ENCODE measurements around the gene CAPN5. TPM values are rescaled to one million over a fixed set of nuclear protein-coding genes. Genes with fewer than 3 reads are reported as not detected.

The CAPN5 gene
- total and polyA plus RNA-seq, 2 experiments from 2014 or later, result 18.3 to 22.4 TPM

- Histone ChIP-seq H3K36me3 (ENCODE audit: low read depth) (no peaks in the 10 kb centered on the region), H3K4me3 (no peak overlapping the region), H3K27ac (no peak overlapping the region), H3K27me3 (replicated peaks; ENCODE audit: insufficient read depth) (no peaks in the 10 kb centered on the region), H3K79me2 (ENCODE audit: insufficient read depth) (no peaks in the 10 kb centered on the region), H3F3A (ENCODE audit: insufficient read depth) (no peaks in the 10 kb centered on the region), H4K20me1 (ENCODE audit: insufficient read depth) (no peaks in the 10 kb centered on the region), H3K9me3 (ENCODE audit: low read depth) (no peaks in the 10 kb centered on the region), H2AFZ (no peak overlapping the region), H3K9ac (no peak overlapping the region), H3K9me2 (ENCODE audit: insufficient read depth) (no peaks in the 10 kb centered on the region), H3K4me1 (ENCODE audit: insufficient read depth) (peaks cover 4% of the 10 kb centered on the region; the same call in 1 of the 2 replicates), H3K4me2 (ENCODE audit: unreplicated experiment) (no peak overlapping the region)
- WGBS, 2 experiments (ENCODE audit: low coverage in 1 of 2, low lambda C conversion rate in 2 of 2, missing lambda C conversion rate in 2 of 2), result 94 to 99% methylated on average over 8 of the region's 8 CpGs
- in situ Hi-C loops (cut with MboI), result loop anchor here (10.0 kb wide), 1 partner anchor 431 kb away; no protein-coding TSS in a partner anchor
- TF ChIP-seq EZH2 (IDR thresholded peaks at IDR 0.05; ENCODE audit: insufficient read depth, poor library complexity, severe bottlenecking) (no peak), EZH2phosphoT487 (IDR thresholded peaks at IDR 0.05; ENCODE audit: insufficient read depth, low read depth) (no peak)
- no peak for DNase-seq
Measured at GRCh38 chr11:77123591-77123990, 56.8 kb downstream of the CAPN5 start.

DNA sequence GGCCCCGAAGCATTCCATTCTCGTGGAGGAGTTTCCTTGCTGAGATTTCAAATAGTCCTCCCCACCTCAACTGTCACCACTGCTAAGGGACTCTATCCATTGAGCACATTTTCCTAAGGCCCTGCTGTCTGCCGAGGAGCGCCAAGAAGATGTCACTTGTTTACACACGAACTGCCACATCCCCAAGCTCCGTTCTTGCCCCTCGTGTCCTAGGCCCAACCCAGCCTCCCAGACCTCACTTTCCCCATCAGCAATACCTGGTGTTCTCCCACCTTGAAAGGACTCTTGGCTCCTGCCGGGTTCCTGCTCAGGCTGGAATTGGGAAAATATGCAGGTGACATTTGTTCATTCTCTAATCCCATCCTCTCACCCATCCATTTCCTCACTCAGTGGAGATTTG is 57.3 kb downstream of the CAPN5 start:
- peaks cover 4% of the 10 kb centered on the region; the same call in 1 of the 2 replicates for H3K4me1 ChIP-seq (ENCODE audit: insufficient read depth)
- H4K20me1 ChIP-seq (ENCODE audit: insufficient read depth), result no peaks in the 10 kb centered on the region
- in situ Hi-C loops (cut with MboI), result loop anchor here (10.0 kb wide), 1 partner anchor 431 kb away; no protein-coding TSS in a partner anchor
- H3K4me2 ChIP-seq (ENCODE audit: unreplicated experiment), result no peak overlapping the region
- no peak overlapping the region for H3K9ac ChIP-seq
- no peaks in the 10 kb centered on the region for H3K36me3 ChIP-seq (ENCODE audit: low read depth)
- no peaks in the 10 kb centered on the region for H3K27me3 ChIP-seq (replicated peaks; ENCODE audit: insufficient read depth)
- no peaks in the 10 kb centered on the region for H3K9me2 ChIP-seq (ENCODE audit: insufficient read depth)
- H3K9me3 ChIP-seq (ENCODE audit: low read depth), result no peaks in the 10 kb centered on the region
- no peak overlapping the region for H3K4me3 ChIP-seq
- DNase-seq, result no peak
- no peak for TF ChIP-seq EZH2 (IDR thresholded peaks at IDR 0.05; ENCODE audit: insufficient read depth, poor library complexity, severe bottlenecking)
- no peak for TF ChIP-seq EZH2phosphoT487 (IDR thresholded peaks at IDR 0.05; ENCODE audit: insufficient read depth, low read depth)
- H3F3A ChIP-seq (ENCODE audit: insufficient read depth), result no peaks in the 10 kb centered on the region
- H3K27ac ChIP-seq, result no peak overlapping the region
- 77 to 79% methylated on average over 8 of the region's 8 CpGs for WGBS, 2 experiments (ENCODE audit: low coverage in 1 of 2, low lambda C conversion rate in 2 of 2, missing lambda C conversion rate in 2 of 2)
- H2AFZ ChIP-seq, result no peak overlapping the region
- no peaks in the 10 kb centered on the region for H3K79me2 ChIP-seq (ENCODE audit: insufficient read depth)

DNA sequence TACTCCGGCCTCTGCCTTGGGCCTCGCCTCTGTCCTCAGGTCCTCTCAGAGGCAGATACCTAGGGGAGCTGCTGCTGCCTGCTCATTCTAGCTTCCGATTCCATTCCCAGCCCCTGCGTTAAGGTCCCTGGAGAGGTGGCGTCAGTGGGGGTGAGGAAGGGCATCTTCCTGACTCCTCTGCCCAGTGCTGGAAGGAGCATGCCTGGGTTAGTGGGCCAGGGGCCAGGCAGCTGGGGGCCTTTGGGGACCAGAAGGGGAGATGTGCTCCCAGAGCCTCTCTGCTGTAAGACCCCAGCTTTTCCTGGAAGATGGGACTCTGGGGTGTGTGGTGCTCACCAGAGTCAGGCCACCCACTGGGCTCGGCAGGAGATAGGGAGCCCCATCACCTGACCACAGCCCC is 57.7 kb downstream of the CAPN5 start:
- no peak overlapping the region for H3K4me3 ChIP-seq
- no peaks in the 10 kb centered on the region for H3K27me3 ChIP-seq (replicated peaks; ENCODE audit: insufficient read depth)
- in situ Hi-C loops (cut with MboI), result loop anchor here (10.0 kb wide), 1 partner anchor 430 kb away; no protein-coding TSS in a partner anchor
- no peak overlapping the region for H2AFZ ChIP-seq
- TF ChIP-seq EZH2 (IDR thresholded peaks at IDR 0.05; ENCODE audit: insufficient read depth, poor library complexity, severe bottlenecking), result no peak
- no peak for TF ChIP-seq EZH2phosphoT487 (IDR thresholded peaks at IDR 0.05; ENCODE audit: insufficient read depth, low read depth)
- H3K4me2 ChIP-seq (ENCODE audit: unreplicated experiment), result no peak overlapping the region
- no peaks in the 10 kb centered on the region for H3K79me2 ChIP-seq (ENCODE audit: insufficient read depth)
- WGBS, 2 experiments (ENCODE audit: low coverage in 1 of 2, low lambda C conversion rate in 2 of 2, missing lambda C conversion rate in 2 of 2), result 93 to 94% methylated on average over 6 of the region's 6 CpGs
- no peaks in the 10 kb centered on the region for H4K20me1 ChIP-seq (ENCODE audit: insufficient read depth)
- H3K9me3 ChIP-seq (ENCODE audit: low read depth), result no peaks in the 10 kb centered on the region
- no peaks in the 10 kb centered on the region for H3F3A ChIP-seq (ENCODE audit: insufficient read depth)
- no peaks in the 10 kb centered on the region for H3K9me2 ChIP-seq (ENCODE audit: insufficient read depth)
- H3K9ac ChIP-seq, result no peak overlapping the region
- H3K27ac ChIP-seq, result no peak overlapping the region
- H3K36me3 ChIP-seq (ENCODE audit: low read depth), result no peaks in the 10 kb centered on the region
- H3K4me1 ChIP-seq (ENCODE audit: insufficient read depth), result peaks cover 4% of the 10 kb centered on the region; the same call in 1 of the 2 replicates
- DNase-seq, result no peak

DNA sequence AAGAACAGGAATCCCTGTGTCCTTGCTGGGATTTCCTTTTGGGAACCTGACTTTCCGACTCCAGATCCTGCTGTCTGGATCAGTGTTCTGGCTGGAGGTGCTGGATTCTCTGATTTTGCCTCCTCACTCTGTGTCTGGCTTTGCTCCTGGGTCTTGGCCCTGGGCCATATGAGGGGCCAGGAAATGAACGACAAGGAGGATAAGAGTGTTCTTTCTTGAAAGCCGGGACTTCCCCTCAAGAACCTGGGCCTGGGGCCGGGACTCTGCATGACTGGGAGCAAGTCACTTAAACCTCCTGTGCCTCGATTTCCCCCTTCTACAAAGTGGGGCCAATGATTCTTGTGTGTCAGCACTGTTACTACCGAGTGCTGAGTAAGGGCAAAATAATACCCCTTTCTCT is 58.4 kb downstream of the CAPN5 start:
- Histone ChIP-seq H3K27ac (no peak overlapping the region), H3K9me2 (ENCODE audit: insufficient read depth) (no peaks in the 10 kb centered on the region), H3K9ac (no peak overlapping the region), H3F3A (ENCODE audit: insufficient read depth) (no peaks in the 10 kb centered on the region), H3K36me3 (ENCODE audit: low read depth) (no peaks in the 10 kb centered on the region), H3K9me3 (ENCODE audit: low read depth) (no peaks in the 10 kb centered on the region), H3K27me3 (replicated peaks; ENCODE audit: insufficient read depth) (no peaks in the 10 kb centered on the region), H3K79me2 (ENCODE audit: insufficient read depth) (no peaks in the 10 kb centered on the region), H3K4me3 (no peak overlapping the region), H3K4me1 (ENCODE audit: insufficient read depth) (peaks cover 4% of the 10 kb centered on the region; the same call in 1 of the 2 replicates), H4K20me1 (ENCODE audit: insufficient read depth) (no peaks in the 10 kb centered on the region), H3K4me2 (ENCODE audit: unreplicated experiment) (no peak overlapping the region), H2AFZ (no peak overlapping the region)
- in situ Hi-C loops (cut with MboI), result loop anchor here (10.0 kb wide), 1 partner anchor 430 kb away; no protein-coding TSS in a partner anchor
- no peak for TF ChIP-seq EZH2 (IDR thresholded peaks at IDR 0.05; ENCODE audit: insufficient read depth, poor library complexity, severe bottlenecking)
- TF ChIP-seq EZH2phosphoT487 (IDR thresholded peaks at IDR 0.05; ENCODE audit: insufficient read depth, low read depth), result no peak
- DNase-seq, result no peak
- WGBS, 2 experiments (ENCODE audit: low coverage in 1 of 2, low lambda C conversion rate in 2 of 2, missing lambda C conversion rate in 2 of 2), result 74 to 78% methylated on average over 6 of the region's 6 CpGs
